Stimulated activated CD4-positive, alpha-beta T cell treated with anti-CD3 and anti-CD28 coated beads, Interleukin-4, amount 100 ng/mL, for 48 hours (primary cell): ENCODE measurements around the gene IFNL2.
"Not testable (repeated sequence)": the region's sequence is repeated elsewhere in the genome, so short reads cannot be mapped to it uniquely, and the experiment has no call there.

Experiments used
- DNase-seq, 2 donors: peaks; one replicate each; pipeline ENCODE4 v3.0.0-alpha.2; 2020; ENCODE audit warnings: low read depth in 2 of 2

Gene IFNL2

DNA sequence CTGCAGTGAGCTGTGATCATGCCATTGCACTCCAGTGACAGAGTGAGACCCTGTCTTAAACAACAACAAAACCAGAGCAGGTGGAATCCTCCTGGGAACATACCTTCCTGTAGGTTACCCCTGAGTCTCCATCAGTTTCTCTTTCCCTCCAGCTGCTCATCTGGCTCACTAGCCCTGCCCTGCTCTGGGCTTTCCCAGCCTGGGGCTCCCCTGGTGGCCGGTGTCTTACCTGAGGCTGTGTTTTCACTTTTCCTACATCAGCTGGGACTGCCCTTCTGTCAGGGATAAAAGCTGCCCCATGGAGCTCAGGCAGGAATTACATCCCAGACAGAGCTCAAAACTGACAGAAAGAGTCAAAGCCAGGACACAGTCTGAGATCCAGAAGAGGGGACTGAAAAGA, at the start of gene IFNL2:
IFNL2 (plus strand) TSS at position 312 of the 400 bp plus-strand sequence. CDS start 173 bp downstream, outside the sequence.
- DNase-seq: not testable (repeated sequence)

DNA sequence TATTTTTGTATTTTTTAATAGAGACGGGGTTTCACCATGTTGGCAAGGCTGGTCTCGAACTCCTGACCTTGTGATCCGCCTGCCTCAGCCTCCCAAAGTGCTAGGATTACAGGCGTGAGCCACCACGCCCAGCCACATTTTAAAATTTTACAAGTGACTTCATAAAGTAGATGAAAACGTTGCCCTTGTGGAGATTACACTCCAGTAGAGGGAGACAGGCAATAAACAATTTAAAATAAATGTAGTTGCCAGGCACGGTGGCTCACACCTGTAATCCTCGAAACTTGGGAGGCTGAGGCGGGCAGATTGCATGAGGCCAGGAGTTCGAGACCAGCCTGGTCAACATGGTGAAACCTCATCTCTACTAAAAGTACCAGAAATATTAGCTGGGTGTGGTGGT, 49.1 kb upstream of the IFNL2 start:
- DNase-seq: not testable (repeated sequence)

DNA sequence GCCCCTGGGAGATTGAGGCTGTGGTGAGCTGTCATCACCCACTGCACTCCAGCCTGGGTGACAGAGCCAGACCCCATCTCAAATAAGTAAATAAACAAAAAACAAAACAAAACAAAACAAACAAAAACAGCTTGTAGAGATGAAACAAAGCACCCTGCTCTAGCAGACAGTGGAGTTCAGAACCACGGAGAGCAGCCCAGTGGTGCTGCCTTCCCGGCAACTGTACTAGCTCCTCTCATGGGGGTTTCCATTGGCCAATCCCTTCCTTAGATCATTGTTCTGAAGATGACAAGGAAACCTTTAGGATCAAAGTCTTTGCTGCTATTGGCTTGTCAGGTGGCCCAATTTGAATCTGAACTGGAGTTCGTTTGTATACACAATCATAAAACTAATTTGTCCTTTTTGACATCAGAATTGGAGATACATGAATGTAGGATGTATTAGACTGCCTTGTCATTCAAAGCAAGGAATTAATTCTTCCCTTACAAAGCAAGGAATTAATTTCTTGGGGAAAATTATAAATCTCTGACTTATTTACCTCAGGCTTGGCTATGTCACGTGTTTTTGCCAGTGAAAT, 44.4 kb upstream of the IFNL2 start:
- no peak for DNase-seq

GRCh38 chr19:39224910-39225309, 43.3 kb upstream of the IFNL2 start:
- DNase-seq: no peak

- DNase-seq: no peak
These were observed 38.0 kb upstream of the IFNL2 start for GRCh38 chr19:39230096-39230764.

GRCh38 chr19:39232708-39233107, 35.5 kb upstream of the IFNL2 start:
- no peak for DNase-seq

DNA sequence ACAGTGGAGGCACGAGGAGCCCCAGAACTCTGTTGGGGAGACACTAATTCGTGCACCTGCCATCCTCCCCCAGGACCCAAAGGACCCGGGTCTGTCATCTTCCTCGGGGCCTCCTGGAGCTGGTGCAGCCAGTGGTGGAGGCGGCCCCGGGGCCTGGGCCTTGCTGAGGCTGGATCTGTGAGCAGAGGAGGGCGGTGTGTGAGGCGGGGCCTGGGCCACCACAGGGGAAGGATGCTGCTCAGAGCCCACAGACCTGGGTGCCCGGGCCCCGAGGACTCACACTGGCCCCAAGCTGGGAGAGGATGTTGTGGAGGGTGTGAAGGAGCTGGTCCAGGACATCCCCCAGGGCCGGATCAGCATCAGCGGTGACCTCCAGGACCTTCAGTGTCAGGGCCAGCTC, 31.7 kb upstream of the IFNL2 start:
- no peak for DNase-seq

DNA sequence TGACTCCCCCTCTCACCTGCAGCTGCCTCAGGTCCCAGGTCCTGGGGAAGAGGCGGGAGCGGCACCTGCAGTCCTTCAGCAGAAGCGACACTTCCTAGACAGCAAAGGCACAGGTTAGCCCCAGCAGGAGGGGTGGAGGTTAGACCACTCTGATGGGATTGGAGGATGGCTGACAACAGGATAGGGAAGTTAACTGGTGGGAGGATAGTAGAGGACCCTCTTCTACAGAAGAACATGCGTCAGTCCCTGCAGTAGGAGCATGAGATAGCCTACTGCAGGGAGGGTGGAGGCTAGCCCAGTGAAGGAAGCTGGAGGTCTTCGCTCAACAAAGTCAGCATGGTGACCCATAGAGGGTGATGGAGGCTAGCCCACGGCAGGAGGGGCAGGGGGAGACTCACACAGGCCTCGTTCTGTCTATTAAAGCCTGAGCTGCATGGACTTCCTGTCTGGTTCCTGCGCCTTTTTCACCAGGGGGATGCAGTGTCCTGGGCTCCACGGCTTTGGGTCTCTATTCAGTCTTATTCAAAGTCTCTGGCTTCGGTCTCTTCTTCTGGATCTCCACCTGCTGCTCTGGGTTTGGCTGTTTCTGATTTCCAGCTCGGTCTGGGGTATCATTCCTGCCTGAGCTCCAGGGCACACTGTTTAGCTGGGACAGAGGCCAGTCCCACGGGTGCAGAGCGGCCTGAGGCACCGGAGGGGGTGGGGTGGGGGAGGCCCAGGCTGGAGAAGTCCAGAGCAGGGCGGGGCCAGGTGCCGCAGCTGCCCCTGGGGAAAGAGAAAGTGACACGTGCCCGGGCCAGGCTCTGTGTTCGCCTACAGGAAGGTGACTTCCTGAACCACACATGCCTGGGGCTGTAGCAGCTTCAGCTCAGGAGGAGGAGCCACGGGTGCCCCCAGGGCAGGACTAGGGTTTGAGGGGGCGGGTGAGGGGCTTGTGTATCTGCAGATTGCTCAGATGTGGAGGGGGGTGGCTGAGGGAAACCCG, 30.7 kb upstream of the IFNL2 start:
- peak in 1 of 2 donors; percentile 42 for DNase-seq

GRCh38 chr19:39238209-39238608, 30.0 kb upstream of the IFNL2 start:
- no peak for DNase-seq

- no peak for DNase-seq
These were observed 29.3 kb upstream of the IFNL2 start for GRCh38 chr19:39238944-39239343.

- DNase-seq: no peak
These were observed 27.8 kb upstream of the IFNL2 start for GRCh38 chr19:39240421-39240820.

DNA sequence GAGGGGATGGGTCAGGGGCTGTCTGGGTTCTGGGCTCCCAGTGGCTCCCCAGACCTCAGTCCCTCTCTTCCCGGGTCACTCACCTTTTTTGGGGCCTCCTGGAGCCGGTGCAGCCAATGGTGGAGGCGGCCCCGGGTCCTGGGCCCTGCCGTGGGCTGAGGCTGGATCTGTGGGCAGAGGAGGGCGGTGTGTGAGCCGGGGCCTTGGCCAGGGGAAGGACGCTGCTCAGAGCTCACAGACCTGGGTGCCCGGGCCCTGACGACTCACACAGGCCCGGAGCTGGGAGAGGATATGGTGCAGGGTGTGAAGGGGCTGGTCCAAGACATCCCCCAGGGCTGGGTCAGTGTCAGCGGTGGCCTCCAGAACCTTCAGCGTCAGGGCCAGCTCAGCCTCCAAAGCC, 24.5 kb upstream of the IFNL2 start:
- not testable (repeated sequence) for DNase-seq

GRCh38 chr19:39244410-39245100, 23.6 kb upstream of the IFNL2 start, which contains the start of gene IFNL3:
Gene IFNL3 (minus strand): TSS chr19:39245006. CDS start chr19:39244967, 39 bp downstream.
- not testable (repeated sequence) for DNase-seq

DNA sequence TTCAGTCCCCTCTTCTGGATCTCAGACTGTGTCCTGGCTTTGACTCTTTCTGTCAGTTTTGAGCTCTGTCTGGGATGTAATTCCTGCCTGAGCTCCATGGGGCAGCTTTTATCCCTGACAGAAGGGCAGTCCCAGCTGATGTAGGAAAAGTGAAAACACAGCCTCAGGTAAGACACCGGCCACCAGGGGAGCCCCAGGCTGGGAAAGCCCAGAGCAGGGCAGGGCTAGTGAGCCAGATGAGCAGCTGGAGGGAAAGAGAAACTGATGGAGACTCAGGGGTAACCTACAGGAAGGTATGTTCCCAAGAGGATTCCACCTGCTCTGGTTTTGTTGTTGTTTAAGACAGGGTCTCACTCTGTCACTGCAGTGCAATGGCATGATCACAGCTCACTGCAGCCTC, 23.0 kb upstream of the IFNL2 start:
- not testable (repeated sequence) for DNase-seq

DNA sequence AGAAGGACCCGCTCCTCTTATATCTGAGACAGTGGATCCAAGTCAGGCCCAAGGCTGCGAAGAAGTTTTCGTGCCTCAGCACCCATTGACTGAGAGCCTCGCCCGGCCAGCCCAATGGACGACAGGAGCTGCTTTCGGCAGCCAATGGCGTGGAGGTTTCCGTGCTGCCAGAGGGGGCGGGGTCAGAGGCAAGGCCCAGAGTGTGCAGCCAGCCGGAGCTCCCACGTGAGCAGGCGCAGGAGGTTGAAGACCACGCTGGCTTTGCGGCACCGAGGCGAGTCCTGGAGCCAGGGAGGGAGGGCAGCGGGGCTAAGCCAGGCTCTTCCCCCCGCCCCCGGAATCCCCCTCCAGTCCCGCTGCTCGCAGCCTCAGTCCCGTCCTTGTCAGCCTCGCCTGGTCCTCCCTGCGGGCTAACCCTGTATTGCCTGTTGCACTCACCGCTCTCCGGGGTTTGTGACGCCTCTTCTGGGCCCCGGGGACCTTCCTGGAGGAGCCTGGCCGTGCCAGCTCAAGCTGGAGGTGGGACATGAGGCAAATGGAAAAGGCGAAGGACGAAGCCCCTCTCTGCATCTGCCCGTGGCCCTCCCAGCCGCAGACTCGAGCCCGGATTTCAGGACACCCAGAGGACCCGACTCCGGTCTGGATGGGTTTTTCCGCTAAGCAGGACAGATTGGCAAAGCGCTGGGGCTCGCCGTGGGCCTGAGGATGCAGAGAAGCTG, 21.1 kb upstream of the IFNL2 start:
- DNase-seq: no peak

- no peak for DNase-seq
These were observed 20.2 kb upstream of the IFNL2 start for GRCh38 chr19:39247701-39248664.

- no peak for DNase-seq
These were observed 19.4 kb upstream of the IFNL2 start, which contains the start of gene IFNL4 for GRCh38 chr19:39248806-39249205. Gene IFNL4 (minus strand): TSS chr19:39248856.

GRCh38 chr19:39251081-39251480, 17.1 kb upstream of the IFNL2 start:
- DNase-seq: no peak

DNA sequence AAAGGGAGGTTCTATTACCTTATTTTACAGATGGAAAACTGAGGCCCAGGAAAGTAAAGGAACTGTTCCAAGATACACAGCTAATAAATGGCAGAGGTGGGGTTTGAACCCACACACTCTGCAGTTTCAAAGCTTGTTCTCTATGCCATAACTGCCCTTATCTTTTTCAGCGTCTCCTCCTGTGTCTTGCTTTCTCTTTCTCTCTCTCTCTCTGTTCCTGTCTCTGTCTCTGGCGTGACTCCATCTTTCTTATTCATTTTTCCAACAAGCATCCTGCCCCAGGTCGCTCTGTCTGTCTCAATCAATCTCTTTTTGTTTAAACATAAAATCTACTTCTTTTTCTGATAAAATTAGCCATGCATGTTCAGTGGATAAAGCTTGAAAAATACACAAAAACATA, 16.4 kb upstream of the IFNL2 start:
- no peak for DNase-seq

GRCh38 chr19:39252458-39252857, 15.7 kb upstream of the IFNL2 start:
- DNase-seq: no peak
